ENCODE results near the gene RPP40.

Gene RPP40

DNA sequence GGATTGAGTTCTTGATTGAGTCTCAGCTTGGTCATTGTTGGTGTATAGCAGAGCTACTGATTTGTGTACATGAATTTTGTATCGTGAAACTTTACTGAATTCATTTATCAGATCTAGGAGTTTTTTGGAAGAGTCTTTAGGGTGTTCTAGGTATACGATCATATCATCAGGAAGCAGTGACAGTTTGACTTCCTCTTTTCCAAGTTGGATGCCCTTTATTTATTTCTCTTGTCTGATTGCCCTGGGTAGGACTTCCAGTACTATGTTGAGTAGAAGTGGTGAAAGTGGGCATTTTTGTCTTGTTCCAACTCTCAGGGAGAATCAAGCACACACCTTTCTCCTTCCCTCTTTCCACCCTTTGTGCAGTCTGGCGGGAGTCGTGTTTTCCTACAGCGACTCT is 26.4 kb downstream of the RPP40 start:
- H3K4me3 ChIP-seq (ENCODE audit: low read depth, low read length) = no peak overlapping the region
- TF ChIP-seq, protein P1, sequence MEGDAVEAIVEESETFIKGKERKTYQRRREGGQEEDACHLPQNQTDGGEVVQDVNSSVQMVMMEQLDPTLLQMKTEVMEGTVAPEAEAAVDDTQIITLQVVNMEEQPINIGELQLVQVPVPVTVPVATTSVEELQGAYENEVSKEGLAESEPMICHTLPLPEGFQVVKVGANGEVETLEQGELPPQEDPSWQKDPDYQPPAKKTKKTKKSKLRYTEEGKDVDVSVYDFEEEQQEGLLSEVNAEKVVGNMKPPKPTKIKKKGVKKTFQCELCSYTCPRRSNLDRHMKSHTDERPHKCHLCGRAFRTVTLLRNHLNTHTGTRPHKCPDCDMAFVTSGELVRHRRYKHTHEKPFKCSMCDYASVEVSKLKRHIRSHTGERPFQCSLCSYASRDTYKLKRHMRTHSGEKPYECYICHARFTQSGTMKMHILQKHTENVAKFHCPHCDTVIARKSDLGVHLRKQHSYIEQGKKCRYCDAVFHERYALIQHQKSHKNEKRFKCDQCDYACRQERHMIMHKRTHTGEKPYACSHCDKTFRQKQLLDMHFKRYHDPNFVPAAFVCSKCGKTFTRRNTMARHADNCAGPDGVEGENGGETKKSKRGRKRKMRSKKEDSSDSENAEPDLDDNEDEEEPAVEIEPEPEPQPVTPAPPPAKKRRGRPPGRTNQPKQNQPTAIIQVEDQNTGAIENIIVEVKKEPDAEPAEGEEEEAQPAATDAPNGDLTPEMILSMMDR (IDR thresholded peaks at IDR 0.05; ENCODE audit: low read depth, low read length) = no peak

DNA sequence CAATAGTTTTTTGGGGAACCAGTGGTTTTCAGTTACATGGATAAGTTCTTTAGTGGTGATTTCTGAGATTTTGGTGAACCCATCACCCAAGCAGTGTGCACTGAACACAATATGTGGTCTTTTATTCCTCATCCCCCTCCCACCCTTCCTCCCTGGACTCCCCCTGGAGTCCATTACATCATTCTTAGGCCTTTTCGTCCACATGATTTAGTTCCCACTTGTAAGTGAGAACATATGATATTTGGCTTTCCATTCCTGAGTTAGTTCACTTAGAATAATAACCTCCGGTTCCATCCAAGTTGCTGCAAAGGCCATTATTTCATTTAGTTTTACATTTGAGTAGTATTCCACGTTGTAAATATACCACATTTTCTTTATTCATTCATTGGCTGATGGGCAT is 28.3 kb downstream of the RPP40 start:
- H3K4me3 ChIP-seq (ENCODE audit: low read depth, low read length) = no peak overlapping the region
- TF ChIP-seq, protein P1 (IDR thresholded peaks at IDR 0.05; ENCODE audit: low read depth, low read length) = no peak

DNA sequence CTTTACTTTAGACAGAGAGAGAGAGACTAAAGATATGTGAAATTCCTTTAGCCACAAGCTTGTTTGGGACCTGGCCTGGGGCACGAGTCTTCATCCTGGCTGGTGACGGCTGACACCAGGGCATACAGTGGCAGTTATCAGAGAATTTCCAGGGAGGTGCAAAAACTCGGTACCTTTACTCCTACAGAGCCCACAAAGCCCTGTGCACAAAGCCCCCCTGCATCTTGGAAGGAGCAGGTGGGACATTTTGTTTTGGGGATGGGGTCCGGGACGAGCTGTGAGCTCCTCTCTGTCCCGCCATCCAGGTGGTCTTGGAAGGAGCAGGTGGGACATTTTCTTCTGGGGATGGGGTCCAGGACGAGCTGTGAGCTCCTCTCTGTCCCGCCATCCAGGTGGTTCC is 28.9 kb downstream of the RPP40 start:
- TF ChIP-seq, protein P1 (IDR thresholded peaks at IDR 0.05; ENCODE audit: low read depth, low read length) = no peak
- no peak overlapping the region for H3K4me3 ChIP-seq (ENCODE audit: low read depth, low read length)

- TF ChIP-seq, protein P1 (IDR thresholded peaks at IDR 0.05; ENCODE audit: low read depth, low read length) = no peak
- H3K4me3 ChIP-seq (ENCODE audit: low read depth, low read length) = no peak overlapping the region
These were observed 29.7 kb downstream of the RPP40 start for GRCh38 chr6:4973982-4974745.

- TF ChIP-seq, protein P1 (IDR thresholded peaks at IDR 0.05; ENCODE audit: low read depth, low read length) = no peak
- no peak overlapping the region for H3K4me3 ChIP-seq (ENCODE audit: low read depth, low read length)
These were observed 30.4 kb downstream of the RPP40 start for GRCh38 chr6:4973415-4973814.

- H3K4me3 ChIP-seq (ENCODE audit: low read depth, low read length) = no peak overlapping the region
- TF ChIP-seq, protein P1 (IDR thresholded peaks at IDR 0.05; ENCODE audit: low read depth, low read length) = no peak
These were observed 31.4 kb downstream of the RPP40 start for GRCh38 chr6:4972438-4972837.

- TF ChIP-seq, protein P1 (IDR thresholded peaks at IDR 0.05; ENCODE audit: low read depth, low read length) = no peak
- no peak overlapping the region for H3K4me3 ChIP-seq (ENCODE audit: low read depth, low read length)
These were observed 32.0 kb downstream of the RPP40 start for GRCh38 chr6:4971851-4972250.

Data from WI38 (cell line).